Neuron (in vitro differentiated cells): ENCODE results near the gene FAM200B.

Experiments used
- H2AFZ ChIP-seq: one replicate; pipeline ENCODE4 v1.6.1; 2013; ENCODE audit warnings: low read depth, mild to moderate bottlenecking, inconsistent platforms, low read length, moderate library complexity
- H3K27me3 ChIP-seq: one replicate; pipeline ENCODE4 v1.6.1; 2013; ENCODE audit warnings: low read length; ENCODE audit not compliant: insufficient read depth
- H3K36me3 ChIP-seq: one replicate; pipeline ENCODE4 v1.6.1; 2013; ENCODE audit warnings: low read length; ENCODE audit not compliant: insufficient read depth
- H3K4me1 ChIP-seq: one replicate; pipeline ENCODE4 v1.6.1; 2013; ENCODE audit warnings: low read length; ENCODE audit not compliant: insufficient read depth
- H3K4me3 ChIP-seq: 2 replicates; pipeline ENCODE4 v1.5.1; 2013; ENCODE audit warnings: mild to moderate bottlenecking, low read length, moderate library complexity
- H3K9me3 ChIP-seq: one replicate; pipeline ENCODE4 v1.6.1; 2013; ENCODE audit warnings: low read length

FAM200B gene

GRCh38 chr4:15681372-15682241 lies at the start of gene FAM200B:
Gene FAM200B (plus strand): TSS chr4:15681827. CDS start chr4:15686978, 5,151 bp downstream.
- Histone ChIP-seq H3K27me3 (no peaks in the 10 kb centered on the region), H3K36me3 (peaks cover 44% of the 10 kb centered on the region), H2AFZ (peak within 1 kb of the TSS; percentile 97), H3K4me3 (peak within 1 kb of the TSS; percentile 78), H3K4me1 (peaks cover 28% of the 10 kb centered on the region), H3K9me3 (peaks cover 3% of the 10 kb centered on the region)

- no peaks in the 10 kb centered on the region for H3K4me1 ChIP-seq
- H3K9me3 ChIP-seq: peaks cover 3% of the 10 kb centered on the region
- H3K36me3 ChIP-seq: peaks cover 65% of the 10 kb centered on the region
- H3K4me3 ChIP-seq: no peak overlapping the region
- H2AFZ ChIP-seq: no peak overlapping the region
- H3K27me3 ChIP-seq: no peaks in the 10 kb centered on the region
Observed at GRCh38 chr4:15636818-15637217, 44.8 kb upstream of the FAM200B start.

- Histone ChIP-seq H3K4me1 (no peaks in the 10 kb centered on the region), H3K4me3 (no peak overlapping the region), H3K9me3 (peaks cover 2% of the 10 kb centered on the region), H3K36me3 (peaks cover 62% of the 10 kb centered on the region), H2AFZ (no peak overlapping the region), H3K27me3 (no peaks in the 10 kb centered on the region)
Observed at GRCh38 chr4:15638418-15638817, 43.2 kb upstream of the FAM200B start.

- no peaks in the 10 kb centered on the region for H3K27me3 ChIP-seq
- no peaks in the 10 kb centered on the region for H3K36me3 ChIP-seq
- H3K9me3 ChIP-seq: no peaks in the 10 kb centered on the region
- no peak overlapping the region for H2AFZ ChIP-seq
- peaks cover 20% of the 10 kb centered on the region for H3K4me1 ChIP-seq
- H3K4me3 ChIP-seq: no peak overlapping the region
Observed at GRCh38 chr4:15648600-15648999, 33.0 kb upstream of the FAM200B start.

- Histone ChIP-seq H3K4me1 (peaks cover 20% of the 10 kb centered on the region), H3K9me3 (no peaks in the 10 kb centered on the region), H3K27me3 (no peaks in the 10 kb centered on the region), H3K36me3 (no peaks in the 10 kb centered on the region), H2AFZ (no peak overlapping the region), H3K4me3 (no peak overlapping the region)
Observed at GRCh38 chr4:15649914-15650545, 31.6 kb upstream of the FAM200B start.

- no peak overlapping the region for H3K4me3 ChIP-seq
- H3K4me1 ChIP-seq: peaks cover 24% of the 10 kb centered on the region
- H3K9me3 ChIP-seq: no peaks in the 10 kb centered on the region
- no peaks in the 10 kb centered on the region for H3K27me3 ChIP-seq
- no peak overlapping the region for H2AFZ ChIP-seq
- H3K36me3 ChIP-seq: no peaks in the 10 kb centered on the region
Observed at GRCh38 chr4:15651676-15652075, 30.0 kb upstream of the FAM200B start.

- peaks cover 24% of the 10 kb centered on the region for H3K4me1 ChIP-seq
- no peak overlapping the region for H2AFZ ChIP-seq
- no peaks in the 10 kb centered on the region for H3K9me3 ChIP-seq
- no peaks in the 10 kb centered on the region for H3K27me3 ChIP-seq
- H3K36me3 ChIP-seq: no peaks in the 10 kb centered on the region
- H3K4me3 ChIP-seq: peak overlapping the region; percentile 86
Observed at GRCh38 chr4:15652191-15652590, 29.4 kb upstream of the FAM200B start.

GRCh38 chr4:15652841-15653240 lies 28.8 kb upstream of the FAM200B start:
- H3K27me3 ChIP-seq: no peaks in the 10 kb centered on the region
- no peaks in the 10 kb centered on the region for H3K36me3 ChIP-seq
- H3K4me1 ChIP-seq: peaks cover 24% of the 10 kb centered on the region
- peak overlapping the region; percentile 86 for H3K4me3 ChIP-seq
- H3K9me3 ChIP-seq: no peaks in the 10 kb centered on the region
- H2AFZ ChIP-seq: no peak overlapping the region

- Histone ChIP-seq H3K27me3 (no peaks in the 10 kb centered on the region), H3K9me3 (no peaks in the 10 kb centered on the region), H3K4me1 (peaks cover 24% of the 10 kb centered on the region), H2AFZ (no peak overlapping the region), H3K36me3 (no peaks in the 10 kb centered on the region), H3K4me3 (peak overlapping the region; percentile 86)
Observed at GRCh38 chr4:15653420-15653819, 28.2 kb upstream of the FAM200B start.

GRCh38 chr4:15653864-15654592 lies 27.6 kb upstream of the FAM200B start:
- Histone ChIP-seq H3K36me3 (no peaks in the 10 kb centered on the region), H2AFZ (peak overlapping the region; percentile 32), H3K4me1 (peaks cover 24% of the 10 kb centered on the region), H3K9me3 (no peaks in the 10 kb centered on the region), H3K4me3 (peak overlapping the region; percentile 86), H3K27me3 (no peaks in the 10 kb centered on the region)

- Histone ChIP-seq H3K36me3 (no peaks in the 10 kb centered on the region), H2AFZ (peak overlapping the region; percentile 32), H3K9me3 (no peaks in the 10 kb centered on the region), H3K4me3 (peak overlapping the region; percentile 86), H3K4me1 (peaks cover 24% of the 10 kb centered on the region), H3K27me3 (no peaks in the 10 kb centered on the region)
Observed at GRCh38 chr4:15654593-15655222, 26.9 kb upstream of the FAM200B start.

- peaks cover 24% of the 10 kb centered on the region for H3K4me1 ChIP-seq
- no peaks in the 10 kb centered on the region for H3K27me3 ChIP-seq
- no peaks in the 10 kb centered on the region for H3K36me3 ChIP-seq
- H3K9me3 ChIP-seq: no peaks in the 10 kb centered on the region
- peak within 1 kb of the TSS; percentile 86 for H3K4me3 ChIP-seq
- H2AFZ ChIP-seq: peak within 1 kb of the TSS; percentile 86
Observed at GRCh38 chr4:15655223-15656037, 26.2 kb upstream of the FAM200B start, which contains the start of gene FBXL5. Gene FBXL5 (minus strand): TSS chr4:15655357. CDS start chr4:15655287, 70 bp downstream.
